ENCODE results near the gene LRRD1.

The LRRD1 gene

DNA sequence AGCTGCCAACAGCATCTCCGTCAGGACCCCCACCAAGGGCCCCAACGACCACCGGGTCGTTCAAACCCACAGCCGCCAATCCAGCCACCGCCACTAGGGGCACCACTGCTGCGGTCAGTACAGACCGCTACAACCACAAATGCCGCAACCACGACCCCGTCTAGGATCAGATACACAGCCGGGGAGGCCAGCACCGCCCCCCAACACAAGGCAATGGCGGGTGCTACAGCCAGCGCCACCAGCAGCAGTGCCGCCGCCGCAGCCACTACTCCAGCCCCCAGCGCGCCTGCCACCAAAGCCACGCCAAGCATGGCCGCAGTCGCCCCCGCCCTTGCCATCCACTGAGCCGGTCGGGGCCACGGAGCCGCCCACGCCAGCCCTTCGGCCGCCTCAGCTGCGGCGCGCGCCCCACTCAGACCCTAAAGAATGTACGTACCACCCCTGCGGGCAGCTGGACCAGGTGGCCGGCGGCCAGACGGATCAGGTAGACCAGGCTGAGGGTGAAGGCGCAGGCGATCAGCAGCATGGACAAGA is 45.1 kb downstream of the LRRD1 start:
- peaks cover 39% of the 10 kb centered on the region for H4K20me1 ChIP-seq (ENCODE audit: low read depth, low read length)
- H3K79me2 ChIP-seq (ENCODE audit: insufficient read depth, low read length) = peaks cover 54% of the 10 kb centered on the region

DNA sequence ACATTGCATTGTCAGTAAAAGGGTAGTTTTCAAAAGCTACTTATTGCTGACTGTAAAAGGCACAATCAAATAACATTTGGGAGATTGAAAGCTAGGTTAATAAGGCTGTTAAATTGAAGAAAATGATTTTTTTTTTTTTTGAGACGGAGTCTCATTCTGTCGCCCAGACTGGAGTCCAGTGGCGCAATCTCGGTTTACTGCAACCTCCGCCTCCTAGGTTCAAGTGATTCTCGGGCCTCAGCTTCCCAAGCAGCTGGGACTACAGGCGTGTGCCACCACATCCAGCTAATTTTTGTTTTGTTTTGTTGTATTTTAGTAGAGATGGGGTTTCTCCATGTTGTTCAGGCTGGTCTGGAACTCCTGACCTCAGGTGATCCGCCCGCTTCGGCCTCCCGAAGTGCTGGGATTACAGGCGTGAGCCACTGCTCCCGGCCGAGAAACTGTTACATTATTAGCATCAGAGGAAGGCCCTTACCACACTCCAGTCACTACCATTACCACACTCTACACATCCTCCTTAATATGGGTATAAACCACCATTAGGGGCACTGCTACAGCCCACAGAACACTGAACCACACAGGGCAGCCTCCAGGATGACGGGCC is 45.7 kb downstream of the LRRD1 start:
- no peaks in the 10 kb centered on the region for H3K9me3 ChIP-seq (ENCODE audit: insufficient read depth, low read length)
- no peaks in the 10 kb centered on the region for H3K9me2 ChIP-seq (replicated peaks; ENCODE audit: insufficient read depth, low read length)
- H3K27ac ChIP-seq (ENCODE audit: low read depth, low read length) = peak overlapping the region; percentile 89
- peak overlapping the region; percentile 46 for H2AFZ ChIP-seq (ENCODE audit: low read depth, low read length, severe bottlenecking)
- peaks cover 59% of the 10 kb centered on the region for H3K79me2 ChIP-seq (ENCODE audit: insufficient read depth, low read length)
- H3K27me3 ChIP-seq (ENCODE audit: low read length) = no peaks in the 10 kb centered on the region
- peak overlapping the region; percentile 87 for H3K4me3 ChIP-seq (ENCODE audit: insufficient read depth, low read length, poor library complexity, severe bottlenecking)
- TF ChIP-seq, protein P1, sequence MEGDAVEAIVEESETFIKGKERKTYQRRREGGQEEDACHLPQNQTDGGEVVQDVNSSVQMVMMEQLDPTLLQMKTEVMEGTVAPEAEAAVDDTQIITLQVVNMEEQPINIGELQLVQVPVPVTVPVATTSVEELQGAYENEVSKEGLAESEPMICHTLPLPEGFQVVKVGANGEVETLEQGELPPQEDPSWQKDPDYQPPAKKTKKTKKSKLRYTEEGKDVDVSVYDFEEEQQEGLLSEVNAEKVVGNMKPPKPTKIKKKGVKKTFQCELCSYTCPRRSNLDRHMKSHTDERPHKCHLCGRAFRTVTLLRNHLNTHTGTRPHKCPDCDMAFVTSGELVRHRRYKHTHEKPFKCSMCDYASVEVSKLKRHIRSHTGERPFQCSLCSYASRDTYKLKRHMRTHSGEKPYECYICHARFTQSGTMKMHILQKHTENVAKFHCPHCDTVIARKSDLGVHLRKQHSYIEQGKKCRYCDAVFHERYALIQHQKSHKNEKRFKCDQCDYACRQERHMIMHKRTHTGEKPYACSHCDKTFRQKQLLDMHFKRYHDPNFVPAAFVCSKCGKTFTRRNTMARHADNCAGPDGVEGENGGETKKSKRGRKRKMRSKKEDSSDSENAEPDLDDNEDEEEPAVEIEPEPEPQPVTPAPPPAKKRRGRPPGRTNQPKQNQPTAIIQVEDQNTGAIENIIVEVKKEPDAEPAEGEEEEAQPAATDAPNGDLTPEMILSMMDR (IDR thresholded peaks at IDR 0.05; ENCODE audit: insufficient read depth, low read length, poor library complexity, severe bottlenecking) = no peak
- TF ChIP-seq EZH2phosphoT487 (conservative IDR thresholded peaks at IDR 0.05; ENCODE audit: low read length) = no peak
- peaks cover 18% of the 10 kb centered on the region; the same call in 1 of the 2 replicates for H3F3A ChIP-seq (ENCODE audit: insufficient read depth)
- peaks cover 36% of the 10 kb centered on the region for H3K36me3 ChIP-seq (ENCODE audit: low read length)
- H4K20me1 ChIP-seq (ENCODE audit: low read depth, low read length) = peaks cover 39% of the 10 kb centered on the region
- H3K9ac ChIP-seq (ENCODE audit: low read length) = peak overlapping the region; percentile 86
- peak overlapping the region; percentile 83 for H3K4me2 ChIP-seq (ENCODE audit: low read depth, low read length, poor library complexity, severe bottlenecking)

More for the DNA sequence above, 45.1 kb downstream of the LRRD1 start:
- Histone ChIP-seq H3K9ac (ENCODE audit: low read length) (peak overlapping the region; percentile 86), H3F3A (ENCODE audit: insufficient read depth) (peaks cover 18% of the 10 kb centered on the region; the same call in 1 of the 2 replicates), H3K9me2 (replicated peaks; ENCODE audit: insufficient read depth, low read length) (no peaks in the 10 kb centered on the region), H3K4me2 (ENCODE audit: low read depth, low read length, poor library complexity, severe bottlenecking) (peak overlapping the region; percentile 83), H3K27ac (ENCODE audit: low read depth, low read length) (peak overlapping the region; percentile 89), H2AFZ (ENCODE audit: low read depth, low read length, severe bottlenecking) (peak overlapping the region; percentile 46), H3K9me3 (ENCODE audit: insufficient read depth, low read length) (no peaks in the 10 kb centered on the region), H3K27me3 (ENCODE audit: low read length) (no peaks in the 10 kb centered on the region), H3K36me3 (ENCODE audit: low read length) (peaks cover 32% of the 10 kb centered on the region), H3K4me3 (ENCODE audit: insufficient read depth, low read length, poor library complexity, severe bottlenecking) (peak overlapping the region; percentile 87)
- TF ChIP-seq, protein P1 (IDR thresholded peaks at IDR 0.05; ENCODE audit: insufficient read depth, low read length, poor library complexity, severe bottlenecking) = peak; percentile 96
- no peak for TF ChIP-seq EZH2phosphoT487 (conservative IDR thresholded peaks at IDR 0.05; ENCODE audit: low read length)

DNA sequence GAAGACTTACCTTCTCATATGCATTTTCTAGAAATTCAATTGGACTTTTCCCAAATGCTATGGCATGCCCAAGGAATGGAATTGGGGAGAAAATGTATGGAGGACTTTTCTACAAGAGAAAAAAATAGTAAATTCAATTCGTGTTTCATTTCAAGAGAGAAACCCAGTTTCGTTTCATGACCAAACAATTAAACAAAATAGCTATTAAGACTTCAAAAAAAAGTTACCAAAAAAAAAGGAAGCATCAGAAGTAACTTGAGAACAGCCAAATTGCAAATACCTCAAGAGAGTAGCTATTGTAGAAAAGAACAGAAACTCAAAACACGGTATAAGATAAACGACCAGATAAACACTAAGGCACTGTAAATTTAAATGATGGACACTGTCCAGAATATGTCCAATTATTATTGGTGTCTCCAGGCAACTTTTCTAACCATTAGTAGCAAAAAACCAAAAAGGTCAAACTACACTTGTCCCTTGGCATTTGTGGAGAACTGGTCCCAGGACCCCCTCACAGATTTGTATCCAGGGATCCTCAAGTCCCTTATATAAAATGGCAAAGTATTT is 47.1 kb downstream of the LRRD1 start:
- Histone ChIP-seq H3K9me3 (ENCODE audit: insufficient read depth, low read length) (no peaks in the 10 kb centered on the region), H3F3A (ENCODE audit: insufficient read depth) (peaks cover 21% of the 10 kb centered on the region; the same call in 1 of the 2 replicates), H4K20me1 (ENCODE audit: low read depth, low read length) (peaks cover 51% of the 10 kb centered on the region), H3K9ac (ENCODE audit: low read length) (peak overlapping the region; percentile 86), H3K79me2 (ENCODE audit: insufficient read depth, low read length) (peaks cover 70% of the 10 kb centered on the region), H3K27me3 (ENCODE audit: low read length) (no peaks in the 10 kb centered on the region), H3K27ac (ENCODE audit: low read depth, low read length) (peak overlapping the region; percentile 89), H3K36me3 (ENCODE audit: low read length) (peaks cover 50% of the 10 kb centered on the region), H3K9me2 (replicated peaks; ENCODE audit: insufficient read depth, low read length) (no peaks in the 10 kb centered on the region), H3K4me2 (ENCODE audit: low read depth, low read length, poor library complexity, severe bottlenecking) (peak overlapping the region; percentile 83), H3K4me3 (ENCODE audit: insufficient read depth, low read length, poor library complexity, severe bottlenecking) (peak overlapping the region; percentile 87), H2AFZ (ENCODE audit: low read depth, low read length, severe bottlenecking) (no peak overlapping the region)
- TF ChIP-seq, protein P1 (IDR thresholded peaks at IDR 0.05; ENCODE audit: insufficient read depth, low read length, poor library complexity, severe bottlenecking) = no peak
- no peak for TF ChIP-seq EZH2phosphoT487 (conservative IDR thresholded peaks at IDR 0.05; ENCODE audit: low read length)

Data from SU-DHL-6 (cell line).